K562 (cell line): ENCODE data around the gene GTF3C1. TPM values are rescaled to one million over a fixed set of nuclear protein-coding genes. Genes with fewer than 3 reads are reported as not detected.

Experiments
- CBFA2T2 ChIP-seq: fragments of 450-650 bp; conservative IDR thresholded peaks from 2 replicates; pipeline ENCODE4 v1.6.1; 2017; ENCODE audit warnings: mild to moderate bottlenecking
- CREM ChIP-seq: IDR thresholded peaks from 2 replicates; pipeline ENCODE4 v1.6.1; 2014; ENCODE audit warnings: antibody characterized with exemption, low read depth
- DIDO1 ChIP-seq: fragments of 450-650 bp; IDR thresholded peaks from 2 replicates; pipeline ENCODE4 v1.6.1; 2016; ENCODE audit warnings: low read depth, missing biosample characterization, missing genetic modification characterization
- EP400 ChIP-seq: fragments of 450-650 bp; IDR thresholded peaks from 2 replicates; pipeline ENCODE4 v1.6.1; 2017; ENCODE audit warnings: antibody characterized with exemption, mild to moderate bottlenecking, moderate library complexity
- FOXM1 ChIP-seq, 2 experiments: fragments of 450-650 bp in 1 of 2; sonication (generic) in 1 of 2; formaldehyde crosslinking in 1 of 2; IDR thresholded peaks; 2 replicates each; pipeline versions ENCODE4 v1.6.1 to v1.9.0; 2017 to 2022; ENCODE audit warnings: low read depth in 2 of 2, mild to moderate bottlenecking in 2 of 2, missing genetic modification reagents in 1 of 2, moderate library complexity in 1 of 2
- JUN ChIP-seq, 2 experiments: sonication (generic) in 1 of 2; formaldehyde crosslinking in 1 of 2; IDR thresholded peaks; 2 replicates each; pipeline versions ENCODE4 v1.6.1 to v1.8.0; 2012 to 2022; ENCODE audit warnings: borderline replicate concordance in 2 of 2, mild to moderate bottlenecking in 2 of 2, improper control_type of control experiment in 1 of 2, low read depth in 1 of 2, low read length in 1 of 2, missing genetic modification reagents in 1 of 2
- JUNB ChIP-seq: fragments of 450-650 bp; formaldehyde crosslinking; conservative IDR thresholded peaks from 2 replicates; pipeline ENCODE4 v1.4.0; 2020; ENCODE audit warnings: mild to moderate bottlenecking
- MTA1 ChIP-seq: fragments of 450-650 bp; IDR thresholded peaks from 2 replicates; pipeline ENCODE4 v1.6.1; 2017; ENCODE audit warnings: borderline replicate concordance
- NCOA1 ChIP-seq: fragments of 450-650 bp; IDR thresholded peaks from 2 replicates; pipeline ENCODE4 v1.6.1; 2016; ENCODE audit warnings: low read depth
- RBFOX2 ChIP-seq: fragments of 200-400 bp; formaldehyde crosslinking; IDR thresholded peaks from 2 replicates; pipeline ENCODE4 v1.6.1; 2017; ENCODE audit warnings: low read depth, mild to moderate bottlenecking, low read length, moderate library complexity
- RBM17 ChIP-seq: fragments of 200-400 bp; formaldehyde crosslinking; IDR thresholded peaks from 2 replicates; pipeline ENCODE4 v1.6.1; 2017; ENCODE audit warnings: low read depth, mild to moderate bottlenecking, low read length, borderline replicate concordance
- ZEB2 ChIP-seq: fragments of 450-650 bp; IDR thresholded peaks from 2 replicates; pipeline ENCODE4 v1.6.1; 2016
- polyA plus RNA-seq, 8 experiments: library from polyadenylated mRNA; depleted of rRNA in 4 of 8; stranded (reverse) in 5 of 8; unstranded in 3 of 8; fragments of >200 nt; fragmentation: Nextera tagmentation in 2 of 8; fragmentation: Illumina TruSeq in 1 of 8; extraction: Ambion mirVana in 2 of 8; extraction: Trizol in 1 of 8; gene quantifications; 2 replicates each; pipeline versions ENCODE4 v1.2.1 to v1.2.3, GENCODE V29; 2011 to 2014; ENCODE audit warnings: inconsistent platforms in 1 of 8, missing spikeins in 1 of 8
- total RNA-seq, 7 experiments: library from RNA; depleted of rRNA in 6 of 7; stranded (reverse); fragments of >200 nt in 6 of 7; fragmentation: Illumina TruSeq in 2 of 7; extraction: Trizol in 2 of 7; gene quantifications; 2 replicates each; pipeline versions ENCODE4 v1.2.1 to v1.2.3, GENCODE V29; 2011 to 2021; ENCODE audit warnings: low replicate concordance in 1 of 7
- TF ChIP-seq, protein P1 (sequence below), 2 experiments: fragments of 450-650 bp in 1 of 2; sonication (generic) in 1 of 2; formaldehyde crosslinking in 1 of 2; IDR thresholded peaks in 1 of 2; conservative IDR thresholded peaks in 1 of 2; 2 replicates each; pipeline versions ENCODE4 v1.6.1 to v1.8.1; 2016 to 2023; ENCODE audit warnings: mild to moderate bottlenecking in 2 of 2, moderate library complexity in 2 of 2, inconsistent platforms in 1 of 2, missing genetic modification reagents in 1 of 2
- TF ChIP-seq, protein P2 (sequence below): fragments of 250-450 bp; sonication (Bioruptor Pico); IDR thresholded peaks from 2 replicates; pipeline ENCODE4 v1.5.0; 2021; ENCODE audit warnings: mild to moderate bottlenecking, borderline replicate concordance
- TF ChIP-seq, protein P3 (sequence below): fragments of 200-800 bp; sonication (Bioruptor generic); IDR thresholded peaks from 2 replicates; pipeline ENCODE4 v1.6.1; 2016; ENCODE audit warnings: missing genetic modification characterization, missing compliant biosample characterization
- TF ChIP-seq, protein P4 (sequence below), 2 experiments: fragments of 250-450 bp in 1 of 2; fragments of 450-650 bp in 1 of 2; sonication (Bioruptor Pico) in 1 of 2; IDR thresholded peaks; 2 replicates each; pipeline versions ENCODE4 v1.6.1 to v1.8.0; 2016 to 2021; ENCODE audit warnings: mild to moderate bottlenecking in 2 of 2, moderate library complexity in 2 of 2, missing compliant biosample characterization in 1 of 2, missing genetic modification characterization in 1 of 2

Gene GTF3C1
- total and polyA plus RNA-seq, 9 of the 15 experiments (the other 6 are each of a cell fraction or from before 2014, with no cell fraction given) = 0.72 to 63.6 (median 30.9) TPM

DNA sequence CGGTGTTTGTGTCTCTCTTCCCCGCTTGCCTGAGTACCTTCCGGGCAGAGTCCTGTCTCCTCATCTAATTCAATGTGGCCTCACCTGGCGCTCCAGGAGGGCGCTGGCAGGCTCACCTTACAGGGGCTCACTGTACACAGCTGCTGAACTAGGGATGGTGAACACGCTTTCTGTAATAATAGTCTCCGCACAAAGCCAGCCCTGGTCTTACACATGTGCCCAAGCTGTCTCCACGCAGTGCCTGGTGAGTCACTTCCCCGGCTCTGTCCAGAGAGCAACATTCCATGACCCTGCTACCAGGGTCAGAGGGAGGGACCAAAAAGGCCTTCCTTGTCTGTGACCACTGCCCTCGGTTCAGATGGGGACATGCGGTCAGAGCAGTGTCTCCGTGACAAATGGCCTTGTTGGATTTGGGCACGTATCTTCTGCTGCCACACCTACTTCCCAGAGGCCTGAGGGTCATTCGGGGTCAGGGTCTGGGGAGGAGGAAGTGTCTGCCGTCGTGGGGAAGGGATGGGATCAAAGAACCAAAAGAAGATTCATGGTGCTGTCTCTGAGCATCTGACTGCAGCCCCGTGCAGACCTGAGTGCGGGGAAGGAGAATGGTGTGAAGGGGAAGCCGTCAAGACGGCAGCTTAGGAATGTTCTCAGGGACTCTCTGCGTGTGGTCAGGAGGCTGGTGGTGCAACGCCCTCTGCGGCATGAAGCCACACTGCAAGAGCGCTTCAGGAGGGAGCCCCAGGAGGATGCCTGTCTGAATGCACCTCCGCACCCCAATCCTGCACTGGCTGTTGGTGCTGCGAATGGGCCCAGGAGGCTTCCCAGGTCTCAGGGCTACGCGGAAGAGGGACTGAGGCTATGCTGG, 78.9 kb downstream of the GTF3C1 start (continued):
- peak; percentile 68; the same call in 1 of the 2 replicates for TF ChIP-seq JUN (IDR thresholded peaks at IDR 0.05; ENCODE audit: borderline replicate concordance, low read depth, low read length)
- peak; percentile 23; the same call in 1 of the 2 replicates for TF ChIP-seq JUN (CRISPR knock-in tag; IDR thresholded peaks at IDR 0.05; ENCODE audit: borderline replicate concordance)
- peak; percentile 82 for TF ChIP-seq NCOA1
- TF ChIP-seq FOXM1 (IDR thresholded peaks at IDR 0.05; ENCODE audit: low read depth) = no peak
- TF ChIP-seq FOXM1 (CRISPR knock-in tag; IDR thresholded peaks at IDR 0.05; ENCODE audit: low read depth) = no peak
- TF ChIP-seq, protein P1, sequence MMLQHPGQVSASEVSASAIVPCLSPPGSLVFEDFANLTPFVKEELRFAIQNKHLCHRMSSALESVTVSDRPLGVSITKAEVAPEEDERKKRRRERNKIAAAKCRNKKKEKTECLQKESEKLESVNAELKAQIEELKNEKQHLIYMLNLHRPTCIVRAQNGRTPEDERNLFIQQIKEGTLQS (IDR thresholded peaks at IDR 0.05) = peak; percentile 81
- TF ChIP-seq, protein P1 (CRISPR knock-in tag; conservative IDR thresholded peaks at IDR 0.05) = no peak
- TF ChIP-seq CBFA2T2 = peak; percentile 38; the same call in 1 of the 2 replicates
- TF ChIP-seq ZEB2 = no peak
- TF ChIP-seq, protein P2, sequence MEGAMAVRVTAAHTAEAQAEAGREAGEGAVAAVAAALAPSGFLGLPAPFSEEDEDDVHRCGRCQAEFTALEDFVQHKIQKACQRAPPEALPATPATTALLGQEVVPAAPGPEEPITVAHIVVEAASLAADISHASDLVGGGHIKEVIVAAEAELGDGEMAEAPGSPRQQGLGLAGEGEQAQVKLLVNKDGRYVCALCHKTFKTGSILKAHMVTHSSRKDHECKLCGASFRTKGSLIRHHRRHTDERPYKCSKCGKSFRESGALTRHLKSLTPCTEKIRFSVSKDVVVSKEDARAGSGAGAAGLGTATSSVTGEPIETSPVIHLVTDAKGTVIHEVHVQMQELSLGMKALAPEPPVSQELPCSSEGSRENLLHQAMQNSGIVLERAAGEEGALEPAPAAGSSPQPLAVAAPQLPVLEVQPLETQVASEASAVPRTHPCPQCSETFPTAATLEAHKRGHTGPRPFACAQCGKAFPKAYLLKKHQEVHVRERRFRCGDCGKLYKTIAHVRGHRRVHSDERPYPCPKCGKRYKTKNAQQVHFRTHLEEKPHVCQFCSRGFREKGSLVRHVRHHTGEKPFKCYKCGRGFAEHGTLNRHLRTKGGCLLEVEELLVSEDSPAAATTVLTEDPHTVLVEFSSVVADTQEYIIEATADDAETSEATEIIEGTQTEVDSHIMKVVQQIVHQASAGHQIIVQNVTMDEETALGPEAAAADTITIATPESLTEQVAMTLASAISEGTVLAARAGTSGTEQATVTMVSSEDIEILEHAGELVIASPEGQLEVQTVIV = no peak
- TF ChIP-seq CREM = no peak
- no peak for TF ChIP-seq RBFOX2
- TF ChIP-seq, protein P3, sequence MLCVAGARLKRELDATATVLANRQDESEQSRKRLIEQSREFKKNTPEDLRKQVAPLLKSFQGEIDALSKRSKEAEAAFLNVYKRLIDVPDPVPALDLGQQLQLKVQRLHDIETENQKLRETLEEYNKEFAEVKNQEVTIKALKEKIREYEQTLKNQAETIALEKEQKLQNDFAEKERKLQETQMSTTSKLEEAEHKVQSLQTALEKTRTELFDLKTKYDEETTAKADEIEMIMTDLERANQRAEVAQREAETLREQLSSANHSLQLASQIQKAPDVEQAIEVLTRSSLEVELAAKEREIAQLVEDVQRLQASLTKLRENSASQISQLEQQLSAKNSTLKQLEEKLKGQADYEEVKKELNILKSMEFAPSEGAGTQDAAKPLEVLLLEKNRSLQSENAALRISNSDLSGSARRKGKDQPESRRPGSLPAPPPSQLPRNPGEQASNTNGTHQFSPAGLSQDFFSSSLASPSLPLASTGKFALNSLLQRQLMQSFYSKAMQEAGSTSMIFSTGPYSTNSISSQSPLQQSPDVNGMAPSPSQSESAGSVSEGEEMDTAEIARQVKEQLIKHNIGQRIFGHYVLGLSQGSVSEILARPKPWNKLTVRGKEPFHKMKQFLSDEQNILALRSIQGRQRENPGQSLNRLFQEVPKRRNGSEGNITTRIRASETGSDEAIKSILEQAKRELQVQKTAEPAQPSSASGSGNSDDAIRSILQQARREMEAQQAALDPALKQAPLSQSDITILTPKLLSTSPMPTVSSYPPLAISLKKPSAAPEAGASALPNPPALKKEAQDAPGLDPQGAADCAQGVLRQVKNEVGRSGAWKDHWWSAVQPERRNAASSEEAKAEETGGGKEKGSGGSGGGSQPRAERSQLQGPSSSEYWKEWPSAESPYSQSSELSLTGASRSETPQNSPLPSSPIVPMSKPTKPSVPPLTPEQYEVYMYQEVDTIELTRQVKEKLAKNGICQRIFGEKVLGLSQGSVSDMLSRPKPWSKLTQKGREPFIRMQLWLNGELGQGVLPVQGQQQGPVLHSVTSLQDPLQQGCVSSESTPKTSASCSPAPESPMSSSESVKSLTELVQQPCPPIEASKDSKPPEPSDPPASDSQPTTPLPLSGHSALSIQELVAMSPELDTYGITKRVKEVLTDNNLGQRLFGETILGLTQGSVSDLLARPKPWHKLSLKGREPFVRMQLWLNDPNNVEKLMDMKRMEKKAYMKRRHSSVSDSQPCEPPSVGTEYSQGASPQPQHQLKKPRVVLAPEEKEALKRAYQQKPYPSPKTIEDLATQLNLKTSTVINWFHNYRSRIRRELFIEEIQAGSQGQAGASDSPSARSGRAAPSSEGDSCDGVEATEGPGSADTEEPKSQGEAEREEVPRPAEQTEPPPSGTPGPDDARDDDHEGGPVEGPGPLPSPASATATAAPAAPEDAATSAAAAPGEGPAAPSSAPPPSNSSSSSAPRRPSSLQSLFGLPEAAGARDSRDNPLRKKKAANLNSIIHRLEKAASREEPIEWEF (CRISPR knock-in tag) = no peak
- no peak for TF ChIP-seq JUNB
- TF ChIP-seq RBM17 = no peak
- TF ChIP-seq DIDO1 (tag) = no peak
- TF ChIP-seq MTA1 = no peak
- peak; percentile 49 for TF ChIP-seq EP400
- TF ChIP-seq, protein P4, sequence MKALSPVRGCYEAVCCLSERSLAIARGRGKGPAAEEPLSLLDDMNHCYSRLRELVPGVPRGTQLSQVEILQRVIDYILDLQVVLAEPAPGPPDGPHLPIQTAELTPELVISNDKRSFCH (CRISPR knock-in tag; IDR thresholded peaks at IDR 0.05) = no peak
- TF ChIP-seq, protein P4 (tag; IDR thresholded peaks at IDR 0.05) = no peak
